Measurements from ENCODE around the gene CATSPER1.
"Not testable (repeated sequence)": the region's sequence is repeated elsewhere in the genome, so short reads cannot be mapped to it uniquely, and the experiment has no call there.

Gene CATSPER1

DNA sequence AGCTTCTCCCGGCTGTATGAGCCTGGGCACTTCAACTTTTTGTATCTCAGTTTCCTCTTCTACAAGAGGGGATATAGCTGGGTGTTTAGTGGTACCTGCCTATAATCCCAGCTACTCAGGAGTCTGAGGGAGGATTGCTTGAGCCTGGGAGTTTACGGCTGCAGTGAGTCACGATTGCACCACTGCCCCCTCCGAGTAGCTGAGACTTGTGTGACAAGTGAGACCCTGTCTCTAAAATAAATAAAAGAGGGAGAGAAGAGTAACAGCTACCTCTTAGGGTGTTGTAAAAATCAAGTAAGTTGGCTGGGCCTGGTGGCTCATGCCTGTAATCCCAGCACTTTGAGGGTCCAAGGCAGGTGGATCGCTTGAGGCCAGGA, 10.0 kb upstream of the CATSPER1 start:
- DNase-seq (ENCODE audit: low spot score) = no peak
- Histone ChIP-seq H3K27ac (no peak overlapping the region), H3K4me3 (no peak overlapping the region)
- TF ChIP-seq, protein P1, sequence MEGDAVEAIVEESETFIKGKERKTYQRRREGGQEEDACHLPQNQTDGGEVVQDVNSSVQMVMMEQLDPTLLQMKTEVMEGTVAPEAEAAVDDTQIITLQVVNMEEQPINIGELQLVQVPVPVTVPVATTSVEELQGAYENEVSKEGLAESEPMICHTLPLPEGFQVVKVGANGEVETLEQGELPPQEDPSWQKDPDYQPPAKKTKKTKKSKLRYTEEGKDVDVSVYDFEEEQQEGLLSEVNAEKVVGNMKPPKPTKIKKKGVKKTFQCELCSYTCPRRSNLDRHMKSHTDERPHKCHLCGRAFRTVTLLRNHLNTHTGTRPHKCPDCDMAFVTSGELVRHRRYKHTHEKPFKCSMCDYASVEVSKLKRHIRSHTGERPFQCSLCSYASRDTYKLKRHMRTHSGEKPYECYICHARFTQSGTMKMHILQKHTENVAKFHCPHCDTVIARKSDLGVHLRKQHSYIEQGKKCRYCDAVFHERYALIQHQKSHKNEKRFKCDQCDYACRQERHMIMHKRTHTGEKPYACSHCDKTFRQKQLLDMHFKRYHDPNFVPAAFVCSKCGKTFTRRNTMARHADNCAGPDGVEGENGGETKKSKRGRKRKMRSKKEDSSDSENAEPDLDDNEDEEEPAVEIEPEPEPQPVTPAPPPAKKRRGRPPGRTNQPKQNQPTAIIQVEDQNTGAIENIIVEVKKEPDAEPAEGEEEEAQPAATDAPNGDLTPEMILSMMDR (IDR thresholded peaks at IDR 0.05) = no peak

DNA sequence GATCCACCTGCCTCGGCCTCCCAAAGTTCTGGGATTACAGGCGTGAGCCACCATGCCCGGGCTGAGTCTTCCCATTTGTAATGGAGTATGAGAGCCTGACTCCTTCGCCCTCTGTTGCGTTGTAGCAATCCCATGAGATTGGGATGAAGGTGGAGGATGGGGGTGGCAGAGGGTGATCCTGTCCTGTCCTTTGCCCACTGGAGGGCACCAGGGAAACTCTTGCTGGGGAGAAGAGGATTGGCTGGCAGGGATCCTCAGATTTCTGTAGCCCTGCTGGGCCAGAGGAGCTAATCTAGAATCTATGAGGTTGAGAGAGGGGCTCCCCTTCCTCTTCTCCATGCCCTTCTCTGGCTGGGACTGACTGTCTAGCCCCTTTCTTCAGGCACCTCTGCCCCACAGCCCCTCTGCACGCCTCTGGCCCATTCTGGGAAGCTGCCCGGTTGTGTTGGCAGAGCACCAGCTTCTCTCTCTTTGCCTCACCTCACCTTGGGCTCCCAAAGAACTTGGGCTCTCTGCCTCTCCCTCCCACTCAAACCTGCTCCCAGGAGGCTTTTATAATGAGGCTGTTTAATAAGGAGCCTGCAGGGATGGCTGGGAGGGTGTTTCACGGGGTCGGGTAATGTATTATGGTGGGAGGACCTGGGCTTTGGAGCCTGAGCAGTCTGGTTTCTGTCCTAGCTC, 9.5 kb upstream of the CATSPER1 start:
- DNase-seq (ENCODE audit: low spot score) = no peak
- Histone ChIP-seq H3K4me3 (no peak overlapping the region), H3K27ac (no peak overlapping the region)
- TF ChIP-seq, protein P1 (IDR thresholded peaks at IDR 0.05) = no peak

DNA sequence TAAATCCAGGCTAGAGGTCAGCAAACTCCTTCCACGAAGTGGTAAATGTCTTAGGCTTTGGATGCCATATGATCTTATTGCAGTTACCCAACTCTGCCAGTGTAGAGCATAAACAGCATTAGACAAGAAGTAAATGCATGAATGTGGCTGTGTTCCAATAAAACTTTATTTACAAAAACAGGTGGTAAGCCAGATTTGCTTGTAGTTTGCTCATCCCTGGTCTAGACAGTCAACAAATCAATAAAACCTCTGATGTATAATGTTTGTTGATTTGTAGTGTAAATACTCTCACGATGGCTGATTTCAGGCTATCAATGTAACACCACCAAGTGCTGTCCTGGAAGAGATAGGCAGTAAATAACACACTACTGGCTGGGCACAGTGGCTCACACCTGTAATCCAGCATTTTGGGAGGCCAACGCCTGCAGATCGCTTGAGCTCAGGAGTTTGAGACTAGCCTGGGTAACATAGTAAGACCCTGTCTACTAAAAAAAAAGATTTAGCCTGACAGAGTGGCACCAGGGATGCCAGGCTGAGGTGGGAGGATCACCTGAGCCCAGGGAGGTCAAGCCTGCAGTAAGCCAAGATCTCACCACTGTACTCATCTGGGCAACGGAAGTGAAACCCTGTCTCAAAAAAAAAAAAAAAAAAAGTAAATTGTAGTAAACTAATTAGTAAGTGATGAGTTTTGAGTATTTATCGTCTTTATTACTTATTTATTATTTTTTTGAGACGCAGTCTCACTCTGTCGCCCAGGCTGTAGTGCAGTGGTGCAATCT, 6.9 kb upstream of the CATSPER1 start:
- no peak for DNase-seq (ENCODE audit: low spot score)
- no peak overlapping the region for H3K4me3 ChIP-seq
- TF ChIP-seq, protein P1 (IDR thresholded peaks at IDR 0.05) = no peak
- no peak overlapping the region for H3K27ac ChIP-seq

DNA sequence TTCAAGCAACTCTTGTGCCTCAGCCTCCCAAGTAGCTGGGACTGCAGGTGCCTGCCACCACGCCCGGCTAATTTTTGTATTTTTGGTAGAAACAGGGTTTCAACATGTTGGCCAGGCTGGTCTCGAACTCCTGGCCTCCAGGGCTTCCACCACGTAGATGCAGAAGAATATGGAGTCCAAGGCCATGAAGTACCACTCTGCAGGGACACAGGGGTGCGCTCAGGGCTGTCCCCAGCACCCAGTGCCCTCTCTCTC, 3.2 kb downstream of the CATSPER1 start:
- H3K27ac ChIP-seq; H3K4me3 ChIP-seq; DNase-seq (ENCODE audit: low spot score): not testable (repeated sequence)

DNA sequence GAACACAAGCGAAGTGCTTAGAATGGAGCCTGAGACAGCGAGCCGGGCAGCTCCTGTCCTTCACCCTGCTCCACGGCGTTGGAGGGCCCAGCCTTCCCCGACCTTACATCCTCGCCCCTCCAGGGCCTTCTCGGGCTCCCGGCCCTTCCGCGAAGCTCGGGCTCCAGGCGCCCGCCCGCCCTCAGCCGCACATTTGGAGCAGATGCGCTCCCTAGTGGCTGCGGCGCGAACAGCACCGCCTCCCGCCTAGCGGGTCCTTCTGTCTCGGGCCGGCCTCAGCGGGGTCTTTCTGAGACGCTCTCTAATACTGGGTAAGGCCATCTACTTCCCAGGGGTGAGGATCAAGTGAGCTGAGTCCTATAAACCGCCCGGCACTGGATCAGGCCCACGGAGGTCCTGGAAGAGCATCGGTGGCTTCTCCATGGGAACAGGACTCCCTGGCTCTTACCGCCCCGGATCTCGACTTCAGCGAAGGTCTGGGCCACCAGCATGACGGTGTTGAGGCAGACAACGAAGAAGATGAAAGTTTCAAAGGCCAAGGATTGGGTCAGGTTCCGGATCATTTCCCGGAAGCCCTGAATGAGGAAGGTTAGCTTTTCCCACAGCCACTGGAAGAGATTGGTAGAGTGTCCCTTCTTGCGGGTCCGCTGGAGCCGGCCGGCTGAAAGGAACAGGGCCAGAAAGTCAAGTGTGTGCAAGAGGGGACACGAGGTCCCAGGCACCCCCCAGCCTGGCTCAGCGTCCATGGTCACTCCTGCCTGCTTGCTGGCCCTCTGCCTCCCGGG, 3.7 kb downstream of the CATSPER1 start:
- H3K27ac ChIP-seq = no peak overlapping the region
- DNase-seq (ENCODE audit: low spot score) = no peak
- TF ChIP-seq, protein P1 (IDR thresholded peaks at IDR 0.05) = peak; percentile 93
- H3K4me3 ChIP-seq = peak overlapping the region; percentile 62

DNA sequence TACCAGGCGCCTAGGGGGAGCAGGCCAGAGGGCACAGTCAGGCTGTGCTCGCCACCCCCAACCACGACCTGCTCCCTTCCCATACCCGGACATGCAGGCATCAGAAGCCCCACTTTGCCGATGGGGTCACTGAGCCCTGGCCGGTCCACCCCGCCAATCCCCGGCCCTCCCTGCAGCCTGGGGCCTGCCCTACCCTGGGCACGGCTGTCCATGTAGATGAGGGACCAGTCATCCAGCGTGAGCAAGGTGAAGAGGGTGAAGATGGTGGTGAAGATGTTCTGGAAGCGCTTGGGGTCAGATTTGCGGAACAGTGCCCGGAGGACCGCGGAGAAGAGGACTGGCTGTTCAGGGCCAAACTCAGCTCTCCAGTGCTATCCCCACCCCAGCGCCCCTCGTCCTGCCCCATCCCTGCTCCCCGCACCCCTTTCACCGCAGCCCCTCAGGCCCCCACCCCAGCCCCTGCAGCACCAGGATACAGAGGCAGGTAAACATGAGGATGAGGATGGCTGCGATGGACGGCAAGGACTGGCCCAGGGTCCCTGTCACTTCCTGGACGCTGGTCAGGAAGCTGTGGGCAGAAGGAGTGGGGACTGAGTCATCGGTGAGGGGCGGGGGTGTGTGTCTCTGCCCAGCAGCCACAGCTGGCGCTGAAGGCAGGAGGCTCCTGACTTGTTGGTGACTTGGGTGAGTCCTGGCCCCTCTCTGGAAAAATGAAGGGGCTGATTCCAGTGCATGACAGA, 5.5 kb downstream of the CATSPER1 start:
- TF ChIP-seq, protein P1 (IDR thresholded peaks at IDR 0.05) = no peak
- peak overlapping the region in 1 of 2 donors; percentile 35 for H3K27ac ChIP-seq
- H3K4me3 ChIP-seq = no peak overlapping the region
- no peak for DNase-seq (ENCODE audit: low spot score)

DNA sequence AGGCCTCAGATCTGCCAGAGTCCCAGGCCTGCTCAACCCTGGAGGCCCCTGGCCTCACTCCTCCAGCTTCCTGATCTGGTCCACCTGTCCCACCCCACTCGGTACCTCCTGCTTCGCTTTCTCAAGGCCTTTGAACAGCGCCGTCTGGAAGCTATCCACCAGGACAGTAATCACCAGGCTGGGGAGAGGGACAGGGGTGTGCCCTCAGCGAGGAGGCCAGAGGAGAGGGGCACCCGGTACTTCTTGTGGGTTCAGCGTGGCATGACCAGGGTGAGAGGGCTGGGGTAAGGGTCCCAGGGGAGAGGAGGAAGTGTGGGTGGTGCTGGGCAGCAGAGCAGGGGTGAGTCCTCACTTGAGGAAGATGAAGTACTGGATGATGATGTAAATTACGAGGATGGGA, 6.1 kb downstream of the CATSPER1 start:
- Histone ChIP-seq H3K4me3 (no peak overlapping the region), H3K27ac (no peak overlapping the region)
- TF ChIP-seq, protein P1 (IDR thresholded peaks at IDR 0.05) = no peak
- DNase-seq (ENCODE audit: low spot score) = no peak
